Measurements from ENCODE around the gene CD2AP.
"Not testable (repeated sequence)": the region's sequence is repeated elsewhere in the genome, so short reads cannot be mapped to it uniquely, and the experiment has no call there.

Gene CD2AP

GRCh38 chr6:47477497-47478232 lies at the start of gene CD2AP:
Gene CD2AP (plus strand): TSS chr6:47477789. CDS start chr6:47478245, 456 bp downstream.
- DNase-seq (ENCODE audit: low spot score in 2 of 2) (peak; percentile 79 to 92), ATAC-seq (peak; percentile 91)
- peaks cover 28% of the 10 kb centered on the region for H3K4me1 Mint-ChIP-seq
- peak within 1 kb of the TSS; percentile 97 for H3K27ac Mint-ChIP-seq
- peak within 1 kb of the TSS; percentile 95 for H3K4me3 Mint-ChIP-seq
- H3K36me3 Mint-ChIP-seq, result peaks cover 8% of the 10 kb centered on the region
- H3K9me3 Mint-ChIP-seq, result no peaks in the 10 kb centered on the region

GRCh38 chr6:47428288-47428687 lies 49.3 kb upstream of the CD2AP start:
- ATAC-seq, result no peak
- no peaks in the 10 kb centered on the region for H3K4me1 Mint-ChIP-seq
- H3K4me3 Mint-ChIP-seq, result no peak overlapping the region
- peaks cover 12% of the 10 kb centered on the region for H3K9me3 Mint-ChIP-seq
- H3K36me3 Mint-ChIP-seq, result no peaks in the 10 kb centered on the region
- H3K27ac Mint-ChIP-seq, result no peak overlapping the region
- DNase-seq (ENCODE audit: low spot score in 2 of 2), result no peak

GRCh38 chr6:47428746-47429664 lies 48.6 kb upstream of the CD2AP start:
- DNase-seq (ENCODE audit: low spot score in 2 of 2) (no peak), ATAC-seq (no peak)
- no peaks in the 10 kb centered on the region for H3K4me1 Mint-ChIP-seq
- H3K36me3 Mint-ChIP-seq, result no peaks in the 10 kb centered on the region
- peaks cover 12% of the 10 kb centered on the region for H3K9me3 Mint-ChIP-seq
- H3K4me3 Mint-ChIP-seq, result no peak overlapping the region
- H3K27ac Mint-ChIP-seq, result no peak overlapping the region

- no peak overlapping the region for H3K27ac Mint-ChIP-seq
- peaks cover 6% of the 10 kb centered on the region for H3K4me1 Mint-ChIP-seq
- no peaks in the 10 kb centered on the region for H3K36me3 Mint-ChIP-seq
- no peak for DNase-seq (ENCODE audit: low spot score in 2 of 2)
- H3K9me3 Mint-ChIP-seq, result peaks cover 4% of the 10 kb centered on the region
- no peak for ATAC-seq
- no peak overlapping the region for H3K4me3 Mint-ChIP-seq
Observed at GRCh38 chr6:47434372-47435253, 43.0 kb upstream of the CD2AP start.

- H3K4me3 Mint-ChIP-seq, result no peak overlapping the region
- ATAC-seq, result no peak
- no peak overlapping the region for H3K27ac Mint-ChIP-seq
- DNase-seq (ENCODE audit: low spot score in 2 of 2), result no peak
- no peaks in the 10 kb centered on the region for H3K36me3 Mint-ChIP-seq
- peaks cover 3% of the 10 kb centered on the region for H3K9me3 Mint-ChIP-seq
- peaks cover 6% of the 10 kb centered on the region for H3K4me1 Mint-ChIP-seq
Observed at GRCh38 chr6:47435254-47435612, 42.4 kb upstream of the CD2AP start.

GRCh38 chr6:47437592-47437991 lies 40.0 kb upstream of the CD2AP start:
- no peak overlapping the region for H3K4me3 Mint-ChIP-seq
- no peak overlapping the region for H3K27ac Mint-ChIP-seq
- DNase-seq (ENCODE audit: low spot score in 2 of 2) (no peak), ATAC-seq (no peak)
- H3K4me1 Mint-ChIP-seq, result peaks cover 6% of the 10 kb centered on the region
- H3K9me3 Mint-ChIP-seq, result no peaks in the 10 kb centered on the region
- no peaks in the 10 kb centered on the region for H3K36me3 Mint-ChIP-seq

- Mint-ChIP-seq H3K27ac (no peak overlapping the region), H3K36me3 (no peaks in the 10 kb centered on the region), H3K4me1 (peaks cover 6% of the 10 kb centered on the region), H3K9me3 (no peaks in the 10 kb centered on the region), H3K4me3 (no peak overlapping the region)
- DNase-seq (ENCODE audit: low spot score in 2 of 2), result no peak
- no peak for ATAC-seq
Observed at GRCh38 chr6:47438481-47439347, 38.9 kb upstream of the CD2AP start.

GRCh38 chr6:47439348-47439668 lies 38.3 kb upstream of the CD2AP start:
- H3K27ac Mint-ChIP-seq, result no peak overlapping the region

GRCh38 chr6:47440719-47441118 lies 36.9 kb upstream of the CD2AP start:
- H3K4me3 Mint-ChIP-seq, result no peak overlapping the region
- peaks cover 6% of the 10 kb centered on the region for H3K4me1 Mint-ChIP-seq
- H3K27ac Mint-ChIP-seq, result no peak overlapping the region
- no peaks in the 10 kb centered on the region for H3K36me3 Mint-ChIP-seq
- H3K9me3 Mint-ChIP-seq, result no peaks in the 10 kb centered on the region
- no peak for DNase-seq (ENCODE audit: low spot score in 2 of 2)
- no peak for ATAC-seq

More at GRCh38 chr6:47439348-47439668, 38.3 kb upstream of the CD2AP start:
- Mint-ChIP-seq H3K4me3 (no peak overlapping the region), H3K4me1 (peaks cover 6% of the 10 kb centered on the region), H3K9me3 (no peaks in the 10 kb centered on the region), H3K36me3 (no peaks in the 10 kb centered on the region)
- ATAC-seq, result no peak
- DNase-seq (ENCODE audit: low spot score in 2 of 2), result no peak

- H3K9me3 Mint-ChIP-seq; H3K4me3 Mint-ChIP-seq; ATAC-seq; DNase-seq (ENCODE audit: low spot score in 2 of 2); H3K4me1 Mint-ChIP-seq; H3K36me3 Mint-ChIP-seq; H3K27ac Mint-ChIP-seq: not testable (repeated sequence)
Observed at GRCh38 chr6:47444964-47445363, 32.6 kb upstream of the CD2AP start.

- Mint-ChIP-seq H3K4me3 (no peak overlapping the region), H3K27ac (no peak overlapping the region), H3K4me1 (peaks cover 6% of the 10 kb centered on the region), H3K36me3 (no peaks in the 10 kb centered on the region), H3K9me3 (no peaks in the 10 kb centered on the region)
- DNase-seq (ENCODE audit: low spot score in 2 of 2), result no peak
- ATAC-seq, result peak; percentile 83
Observed at GRCh38 chr6:47446669-47447330, 30.8 kb upstream of the CD2AP start.

GRCh38 chr6:47447722-47448121 lies 29.9 kb upstream of the CD2AP start:
- H3K9me3 Mint-ChIP-seq, result no peaks in the 10 kb centered on the region
- DNase-seq (ENCODE audit: low spot score in 2 of 2) (no peak), ATAC-seq (no peak)
- H3K4me1 Mint-ChIP-seq, result peaks cover 6% of the 10 kb centered on the region
- H3K27ac Mint-ChIP-seq, result no peak overlapping the region
- H3K4me3 Mint-ChIP-seq, result no peak overlapping the region
- no peaks in the 10 kb centered on the region for H3K36me3 Mint-ChIP-seq

- Mint-ChIP-seq H3K9me3 (no peaks in the 10 kb centered on the region), H3K27ac (no peak overlapping the region), H3K4me3 (no peak overlapping the region), H3K36me3 (no peaks in the 10 kb centered on the region), H3K4me1 (peaks cover 12% of the 10 kb centered on the region)
- DNase-seq (ENCODE audit: low spot score in 2 of 2) (no peak), ATAC-seq (no peak)
Observed at GRCh38 chr6:47451162-47451561, 26.4 kb upstream of the CD2AP start.

GRCh38 chr6:47452899-47453298 lies 24.7 kb upstream of the CD2AP start:
- Mint-ChIP-seq H3K9me3 (no peaks in the 10 kb centered on the region), H3K4me1 (peaks cover 6% of the 10 kb centered on the region), H3K4me3 (no peak overlapping the region), H3K36me3 (no peaks in the 10 kb centered on the region), H3K27ac (no peak overlapping the region)
- ATAC-seq (no peak), DNase-seq (ENCODE audit: low spot score in 2 of 2) (no peak)
